Right lobe of liver (tissue), 6 donors: ENCODE measurements around the gene EVL. TPM values are rescaled to one million over a fixed set of nuclear protein-coding genes. Genes with fewer than 3 reads are reported as not detected.
A peak's percentile ranks its signal among the peaks of the same experiment; 100 is the strongest.

Experiments
- ATAC-seq, 4 donors: fragments of 200-7000 bp; cut with Tn5 transposase; one replicate each; pipeline ENCODE4 v1.9.1; 2020; ENCODE audit warnings: mild to moderate bottlenecking in 4 of 4, moderate library complexity in 4 of 4
- DNase-seq, 3 donors: peaks; one replicate each; pipeline ENCODE4 v3.0.0-alpha.2; 2020
- H3K27ac ChIP-seq, 3 donors: fragments of 200-600 bp; one replicate each; pipeline ENCODE4 v1.8.0; 2022
- H3K27me3 ChIP-seq, 2 donors: fragments of 200-600 bp; one replicate each; pipeline ENCODE4 v1.8.0; 2022
- H3K36me3 ChIP-seq, 4 donors: fragments of 200-600 bp; sonication (generic) in 1 of 4; one replicate each; pipeline versions ENCODE4 v1.5.1 to v1.8.0; 2017 to 2022; ENCODE audit warnings: control low read depth in 1 of 4
- H3K4me1 ChIP-seq, 4 donors: fragments of 200-600 bp; sonication (generic) in 1 of 4; one replicate each; pipeline versions ENCODE4 v1.5.1 to v1.8.0; 2017 to 2022; ENCODE audit warnings: control low read depth in 1 of 4
- H3K4me3 ChIP-seq, 3 donors: fragments of 200-600 bp; one replicate each; pipeline ENCODE4 v1.8.0; 2022
- H3K9me3 ChIP-seq, 4 donors: fragments of 200-600 bp; sonication (generic) in 1 of 4; one replicate each; pipeline versions ENCODE4 v1.5.1 to v1.8.0; 2017 to 2022; ENCODE audit warnings: control low read depth in 1 of 4
- CTCF ChIP-seq, 4 donors: fragments of 200-600 bp in 3 of 4; fragments of 450-650 bp in 1 of 4; IDR thresholded peaks; one replicate each; pipeline versions ENCODE4 v1.5.1 to v1.8.0; 2016 to 2022; ENCODE audit warnings: antibody characterized with exemption in 4 of 4, mild to moderate bottlenecking in 2 of 4
- POLR2A ChIP-seq: fragments of 450-650 bp; IDR thresholded peaks from one replicate; pipeline ENCODE4 v1.6.1; 2017; ENCODE audit warnings: antibody characterized with exemption, mild to moderate bottlenecking
- WGBS: methylation state at CpG from one replicate; pipeline ENCODE4 v1.1.6; 2018; ENCODE audit warnings: low coverage, low lambda C conversion rate; ENCODE audit not compliant: insufficient coverage; ENCODE audit errors: missing lambda C conversion rate; 5-methylcytosine and 5-hydroxymethylcytosine counted together
- intact Hi-C, 2 donors: fragments of 100-400 bp; cut with DNase I; formaldehyde crosslinking; loops; one replicate each; pipeline versions ENCODE4 v1.11.2 to v1.14.1; 2022
- total RNA-seq, 6 experiments: library from RNA; depleted of rRNA in 2 of 6; stranded (reverse); fragments of >200 nt in 2 of 6; fragmentation: NEBNext Ultra II Directional in 3 of 6; extraction: Animal tissue kit (Norgen Biotek cat#: 25700) in 3 of 6; gene quantifications; one replicate each; pipeline versions ENCODE4 v1.1.0 to v1.2.4, GENCODE V29; 2016 to 2023
- donor health status: DM: no; HTN: yes; CAD: no.
- donor health status: DM: no; HTN: no; CAD: no.
- donor health status: DM: no; HTN: no; CAD: no.
- donor health status: DM: no; HTN: yes; CAD: no.
- donor health status: DM: no; HTN: yes; CAD: no.

Gene EVL
- total RNA-seq, 6 experiments from 2014 or later, result 23.6 to 162 (median 68.4) TPM

- ATAC-seq, result no peak
- DNase-seq, result no peak
- intact Hi-C loops, result no loop called here
- TF ChIP-seq CTCF (IDR thresholded peaks at IDR 0.05), result no peak
- no peak for TF ChIP-seq POLR2A
- H3K27me3 ChIP-seq, result no peaks in the 10 kb centered on the region
- no peak overlapping the region for H3K27ac ChIP-seq
- H3K4me3 ChIP-seq, result no peak overlapping the region
- H3K4me1 ChIP-seq, result no peaks in the 10 kb centered on the region
- H3K9me3 ChIP-seq, result no peaks in the 10 kb centered on the region
- H3K36me3 ChIP-seq, result peaks cover 0 to 56% (median 20%) of the 10 kb centered on the region in 4 donors
- WGBS, result 75% methylated on average over 10 of the region's 25 CpGs
These were observed 67.1 kb downstream of the EVL start for GRCh38 chr14:100132161-100132902.

GRCh38 chr14:100132903-100133510, 67.8 kb downstream of the EVL start:
- ATAC-seq (peak in 1 of 4 donors; percentile 5), DNase-seq (no peak)
- H3K36me3 ChIP-seq, result peaks cover 0 to 56% (median 20%) of the 10 kb centered on the region in 4 donors
- H3K27me3 ChIP-seq, result no peaks in the 10 kb centered on the region
- intact Hi-C loops, result no loop called here
- TF ChIP-seq POLR2A (no peak), CTCF (IDR thresholded peaks at IDR 0.05) (no peak)
- no peaks in the 10 kb centered on the region for H3K9me3 ChIP-seq
- no peak overlapping the region for H3K4me3 ChIP-seq
- H3K4me1 ChIP-seq, result no peaks in the 10 kb centered on the region
- H3K27ac ChIP-seq, result no peak overlapping the region
- WGBS, result 93% methylated on average over 3 of the region's 12 CpGs

GRCh38 chr14:100134586-100134985, 69.4 kb downstream of the EVL start:
- Histone ChIP-seq H3K4me3 (no peak overlapping the region), H3K9me3 (no peaks in the 10 kb centered on the region), H3K27me3 (no peaks in the 10 kb centered on the region), H3K27ac (no peak overlapping the region), H3K4me1 (no peaks in the 10 kb centered on the region), H3K36me3 (peaks cover 0 to 51% (median 20%) of the 10 kb centered on the region in 4 donors)
- WGBS, result 85% methylated on average over 5 of the region's 8 CpGs
- no peak for TF ChIP-seq CTCF (IDR thresholded peaks at IDR 0.05)
- TF ChIP-seq POLR2A, result no peak
- intact Hi-C loops, result no loop called here
- no peak for DNase-seq
- peak in 1 of 4 donors; percentile 27 for ATAC-seq

GRCh38 chr14:100135073-100135472, 69.9 kb downstream of the EVL start:
- H3K27ac ChIP-seq, result no peak overlapping the region
- intact Hi-C loops, result no loop called here

More at GRCh38 chr14:100135073-100135472, 69.9 kb downstream of the EVL start:
- 94% methylated on average over 5 of the region's 9 CpGs for WGBS
- H3K4me3 ChIP-seq, result no peak overlapping the region
- H3K9me3 ChIP-seq, result no peaks in the 10 kb centered on the region
- no peak for ATAC-seq
- TF ChIP-seq POLR2A, result no peak
- TF ChIP-seq CTCF (IDR thresholded peaks at IDR 0.05), result no peak
- H3K4me1 ChIP-seq, result no peaks in the 10 kb centered on the region
- DNase-seq, result no peak
- no peaks in the 10 kb centered on the region for H3K27me3 ChIP-seq
- H3K36me3 ChIP-seq, result peaks cover 0 to 46% (median 19%) of the 10 kb centered on the region in 4 donors
